GM12878 (cell line): ENCODE data around the gene PHGDH. TPM values are rescaled to one million over a fixed set of nuclear protein-coding genes. Genes with fewer than 3 reads are reported as not detected.

Source experiments
- ATAC-seq: fragments of 200-7000 bp; cut with Tn5 transposase; 3 replicates; pipeline ENCODE4 v1.9.1; 2020; ENCODE audit warnings: mild to moderate bottlenecking, moderate library complexity
- BruUV-seq: library from RNA; stranded (reverse); fragments of 400-500 nt; replicated peaks from 2 replicates; lab custom pipeline; 2021; lab: Mats Ljungman, UMichigan
- CTCF ChIA-PET: fragments of 300-600 bp; sonication (Branson Sonifier 250); formaldehyde crosslinking; extraction: SDS; loops from one replicate; lab custom pipeline; 2021; ENCODE audit warnings: inconsistent platforms; lab: Yijun Ruan, JAX
- POLR2A ChIA-PET: fragments of 350-600 bp; formaldehyde crosslinking; extraction: SDS; loops from one replicate; lab custom pipeline; 2021; ENCODE audit warnings: inconsistent platforms; lab: Charles Lee
- RAD21 ChIA-PET: fragments of 300-600 bp; sonication (Branson Sonifier 250); formaldehyde crosslinking; loops from one replicate; lab custom pipeline; 2023; ENCODE audit warnings: antibody characterized with exemption; ENCODE audit not compliant: unreplicated experiment; lab: Charles Lee
- SMC1A ChIA-PET: fragments of 300-600 bp; sonication (Branson Sonifier 250); formaldehyde crosslinking; loops from one replicate; lab custom pipeline; 2023; ENCODE audit not compliant: unreplicated experiment, uncharacterized antibody; lab: Charles Lee
- DNase-seq: peaks from one replicate; pipeline ENCODE4 v3.0.0-alpha.2; 2011; ENCODE audit warnings: low read depth, low spot score
- FAIRE-seq: peaks from 3 replicates; lab custom pipeline; 2011; peaks lifted over from hg19 to GRCh38; lab: Jason Lieb, UNC
- H2AFZ ChIP-seq: 2 replicates; pipeline ENCODE4 v1.6.0; 2011; ENCODE audit warnings: low read depth, low read length, control low read depth; ENCODE audit not compliant: control insufficient read depth
- H3K27ac ChIP-seq: 2 replicates; pipeline ENCODE4 v1.5.1; 2011; ENCODE audit warnings: control low read depth; ENCODE audit not compliant: control insufficient read depth, insufficient read depth
- H3K27me3 ChIP-seq, 2 experiments: replicated peaks in 1 of 2; 2 replicates each; pipeline versions ENCODE4 v1.6.0 to v1.6.1; 2011; ENCODE audit warnings: low read length in 1 of 2; ENCODE audit not compliant: control insufficient read depth in 2 of 2, insufficient read depth in 2 of 2
- H3K36me3 ChIP-seq, 2 experiments: 2 replicates each; pipeline ENCODE4 v1.5.1; 2011; ENCODE audit warnings: low read length in 1 of 2; ENCODE audit not compliant: control insufficient read depth in 2 of 2, insufficient read depth in 2 of 2
- H3K4me1 ChIP-seq: 2 replicates; pipeline ENCODE4 v1.6.1; 2011; ENCODE audit warnings: mild to moderate bottlenecking, low read length, moderate library complexity, mixed read lengths; ENCODE audit not compliant: control insufficient read depth, insufficient read depth
- H3K4me2 ChIP-seq: 2 replicates; pipeline ENCODE4 v1.6.0; 2011; ENCODE audit warnings: control low read depth; ENCODE audit not compliant: control insufficient read depth, insufficient read depth
- H3K4me3 ChIP-seq: fragments of 200-600 bp; sonication (generic); 2 replicates; pipeline ENCODE4 v1.5.1; 2016
- H3K79me2 ChIP-seq: 2 replicates; pipeline ENCODE4 v1.6.0; 2011; ENCODE audit warnings: low read length; ENCODE audit not compliant: control insufficient read depth, insufficient read depth
- H3K9ac ChIP-seq: 2 replicates; pipeline ENCODE4 v1.8.0; 2011; ENCODE audit warnings: low read length, control low read depth, mixed read lengths; ENCODE audit not compliant: control insufficient read depth, insufficient read depth
- H3K9me3 ChIP-seq: replicated peaks from 3 replicates; pipeline ENCODE4 v1.5.1; 2011; ENCODE audit warnings: mild to moderate bottlenecking, low read length; ENCODE audit not compliant: control insufficient read depth, insufficient read depth
- H4K20me1 ChIP-seq: 2 replicates; pipeline ENCODE4 v1.6.0; 2011; ENCODE audit not compliant: control insufficient read depth, insufficient read depth
- ASH2L ChIP-seq: fragments of 300-600, 200-600 bp; sonication (generic); IDR thresholded peaks from 2 replicates; pipeline ENCODE4 v1.6.1; 2017; ENCODE audit warnings: low read depth, mild to moderate bottlenecking, borderline replicate concordance
- BCL3 ChIP-seq: IDR thresholded peaks from 2 replicates; pipeline ENCODE4 v1.6.1; 2011; ENCODE audit warnings: borderline replicate concordance, low read depth, mild to moderate bottlenecking, moderate library complexity, low read length; ENCODE audit not compliant: insufficient read depth, poor library complexity, severe bottlenecking
- HCFC1 ChIP-seq: fragments of 150-350 bp; IDR thresholded peaks from 2 replicates; pipeline ENCODE4 v1.6.1; 2014; ENCODE audit warnings: low read length
- POU2F2 ChIP-seq: IDR thresholded peaks from 3 replicates; pipeline ENCODE4 v1.6.1; 2011; ENCODE audit warnings: low read depth, mild to moderate bottlenecking, low read length, borderline replicate concordance
- RB1 ChIP-seq: fragments of 450-650 bp; formaldehyde crosslinking; IDR thresholded peaks from 2 replicates; pipeline ENCODE4 v1.6.1; 2017; ENCODE audit warnings: mild to moderate bottlenecking, borderline replicate concordance
- RBBP5 ChIP-seq: fragments of 200-600 bp; sonication (generic); conservative IDR thresholded peaks from 2 replicates; pipeline ENCODE4 v1.6.1; 2016
- SMAD5 ChIP-seq: IDR thresholded peaks from 2 replicates; pipeline ENCODE4 v1.6.1; 2016; ENCODE audit warnings: antibody characterized with exemption, low read depth
- SPI1 ChIP-seq: IDR thresholded peaks from 2 replicates; pipeline ENCODE4 v1.6.1; 2011; ENCODE audit warnings: low read depth, mild to moderate bottlenecking, low read length, moderate library complexity, borderline replicate concordance; ENCODE audit not compliant: insufficient read depth
- TBL1XR1 ChIP-seq: IDR thresholded peaks from 2 replicates; pipeline ENCODE4 v1.6.1; 2012; ENCODE audit warnings: low read depth, low read length, improper control_type of control experiment
- WGBS: methylation state at CpG from one replicate; pipeline ENCODE4 v1.1.6; 2016; ENCODE audit warnings: low lambda C conversion rate; ENCODE audit not compliant: insufficient replicate concordance, insufficient coverage; ENCODE audit errors: missing lambda C conversion rate; 5-methylcytosine and 5-hydroxymethylcytosine counted together
- in situ Hi-C: fragments of 300-500 bp; cut with MboI; formaldehyde crosslinking; loops from 9 replicates; pipeline ENCODE4 v1.14.3; 2018; ENCODE audit warnings: mixed read lengths
- intact Hi-C: fragments of 100-400 bp; cut with micrococcal nuclease; formaldehyde crosslinking; loops from one replicate; pipeline ENCODE4 v1.14.2; 2022; ENCODE audit not compliant: unreplicated experiment
- polyA plus RNA-seq, 11 experiments: library from polyadenylated mRNA; depleted of rRNA in 4 of 11; unstranded in 6 of 11; stranded (reverse) in 5 of 11; fragments of >200 nt; fragmentation: Nextera tagmentation in 4 of 11; fragmentation: Illumina TruSeq in 1 of 11; extraction: Ambion mirVana in 4 of 11; extraction: Trizol in 1 of 11; gene quantifications; 1 replicate in 1 of 11; 2 replicates in 10 of 11; pipeline versions ENCODE4 v1.2.1 to v1.2.3, GENCODE V29; 2011 to 2016; ENCODE audit warnings: inconsistent platforms in 2 of 11, missing spikeins in 2 of 11, low read depth in 1 of 11
- total RNA-seq, 4 experiments: library from RNA; depleted of rRNA in 3 of 4; stranded (reverse); fragments of >200 nt in 3 of 4; fragmentation: Illumina TruSeq in 1 of 4; extraction: Trizol in 1 of 4; gene quantifications; 2 replicates each; pipeline versions ENCODE4 v1.2.1 to v1.2.3, GENCODE V29; 2013 to 2021
- TF ChIP-seq, protein P1 (sequence below): fragments of 450-650 bp; IDR thresholded peaks from 2 replicates; pipeline ENCODE4 v1.6.1; 2014; ENCODE audit warnings: mild to moderate bottlenecking

The PHGDH gene
- total and polyA plus RNA-seq, 10 of the 15 experiments (the other 5 are each of a cell fraction or from before 2014, with no cell fraction given) = 3.9 to 47.8 (median 25.9) TPM

DNA sequence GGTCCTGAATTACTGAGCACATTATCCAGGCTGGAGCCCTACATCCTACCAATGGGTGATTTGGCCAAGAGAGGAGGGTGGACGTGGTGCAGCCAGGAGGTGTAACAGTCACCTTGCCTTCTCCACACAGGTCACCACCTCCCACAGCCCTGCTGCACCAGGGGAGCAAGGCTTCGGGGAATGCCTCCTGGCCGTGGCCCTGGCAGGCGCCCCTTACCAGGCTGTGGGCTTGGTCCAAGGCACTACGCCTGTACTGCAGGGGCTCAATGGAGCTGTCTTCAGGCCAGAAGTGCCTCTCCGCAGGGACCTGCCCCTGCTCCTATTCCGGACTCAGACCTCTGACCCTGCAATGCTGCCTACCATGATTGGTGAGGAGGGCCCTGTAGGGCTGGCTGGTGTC is 30.9 kb downstream of the PHGDH start (continued):
- no peak for TF ChIP-seq ASH2L
- TF ChIP-seq POU2F2 = no peak
- no peak for TF ChIP-seq BCL3
- TF ChIP-seq RB1 = no peak
- TF ChIP-seq, protein P1, sequence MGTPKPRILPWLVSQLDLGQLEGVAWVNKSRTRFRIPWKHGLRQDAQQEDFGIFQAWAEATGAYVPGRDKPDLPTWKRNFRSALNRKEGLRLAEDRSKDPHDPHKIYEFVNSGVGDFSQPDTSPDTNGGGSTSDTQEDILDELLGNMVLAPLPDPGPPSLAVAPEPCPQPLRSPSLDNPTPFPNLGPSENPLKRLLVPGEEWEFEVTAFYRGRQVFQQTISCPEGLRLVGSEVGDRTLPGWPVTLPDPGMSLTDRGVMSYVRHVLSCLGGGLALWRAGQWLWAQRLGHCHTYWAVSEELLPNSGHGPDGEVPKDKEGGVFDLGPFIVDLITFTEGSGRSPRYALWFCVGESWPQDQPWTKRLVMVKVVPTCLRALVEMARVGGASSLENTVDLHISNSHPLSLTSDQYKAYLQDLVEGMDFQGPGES = no peak
- TF ChIP-seq HCFC1 = no peak

- TF ChIP-seq SPI1 = no peak
- no peak for TF ChIP-seq TBL1XR1
- TF ChIP-seq SMAD5 = no peak
- no peak for TF ChIP-seq RBBP5
- no peak for FAIRE-seq
- WGBS = 24% methylated on average over 3 of the region's 3 CpGs
These were observed 31.6 kb downstream of the PHGDH start for GRCh38 chr1:119743308-119743707.

More at GRCh38 chr1:119743308-119743707, 31.6 kb downstream of the PHGDH start:
- Histone ChIP-seq H3K4me3 (no peak overlapping the region), H3K79me2 (no peaks in the 10 kb centered on the region), H3K4me2 (no peak overlapping the region), H3K27me3 (no peaks in the 10 kb centered on the region), H3K9ac (no peak overlapping the region), H2AFZ (no peak overlapping the region), H3K27ac (no peak overlapping the region), H3K9me3 (no peaks in the 10 kb centered on the region), H3K4me1 (no peaks in the 10 kb centered on the region), H4K20me1 (no peaks in the 10 kb centered on the region), H3K36me3 (no peaks in the 10 kb centered on the region)
- in situ Hi-C loops (no loop called here), intact Hi-C loops (loop anchor here (5.0 kb wide), 2 partner anchors 66 to 131 kb away; no protein-coding TSS in a partner anchor)
- RAD21 ChIA-PET = no interaction called here
- no peak for DNase-seq
- no TSS peak for BruUV-seq
- no peak for ATAC-seq
- SMC1A ChIA-PET = no interaction called here
- POLR2A ChIA-PET = no interaction called here
- CTCF ChIA-PET = interaction anchor here (0.6 to 2.5 kb wide), 16 partner anchors 9 to 466 kb away, joined by 3 to 13 read pairs (median 3); no protein-coding TSS in a partner anchor
